ENCODE measurements around the gene FNDC10. TPM values are rescaled to one million over a fixed set of nuclear protein-coding genes. Genes with fewer than 3 reads are reported as not detected.

FNDC10 gene
- total and polyA plus RNA-seq, 9 of the 15 experiments (the other 6 are each of a cell fraction or from before 2014, with no cell fraction given): 0.08 to 6.3 (median 1.6) TPM

DNA sequence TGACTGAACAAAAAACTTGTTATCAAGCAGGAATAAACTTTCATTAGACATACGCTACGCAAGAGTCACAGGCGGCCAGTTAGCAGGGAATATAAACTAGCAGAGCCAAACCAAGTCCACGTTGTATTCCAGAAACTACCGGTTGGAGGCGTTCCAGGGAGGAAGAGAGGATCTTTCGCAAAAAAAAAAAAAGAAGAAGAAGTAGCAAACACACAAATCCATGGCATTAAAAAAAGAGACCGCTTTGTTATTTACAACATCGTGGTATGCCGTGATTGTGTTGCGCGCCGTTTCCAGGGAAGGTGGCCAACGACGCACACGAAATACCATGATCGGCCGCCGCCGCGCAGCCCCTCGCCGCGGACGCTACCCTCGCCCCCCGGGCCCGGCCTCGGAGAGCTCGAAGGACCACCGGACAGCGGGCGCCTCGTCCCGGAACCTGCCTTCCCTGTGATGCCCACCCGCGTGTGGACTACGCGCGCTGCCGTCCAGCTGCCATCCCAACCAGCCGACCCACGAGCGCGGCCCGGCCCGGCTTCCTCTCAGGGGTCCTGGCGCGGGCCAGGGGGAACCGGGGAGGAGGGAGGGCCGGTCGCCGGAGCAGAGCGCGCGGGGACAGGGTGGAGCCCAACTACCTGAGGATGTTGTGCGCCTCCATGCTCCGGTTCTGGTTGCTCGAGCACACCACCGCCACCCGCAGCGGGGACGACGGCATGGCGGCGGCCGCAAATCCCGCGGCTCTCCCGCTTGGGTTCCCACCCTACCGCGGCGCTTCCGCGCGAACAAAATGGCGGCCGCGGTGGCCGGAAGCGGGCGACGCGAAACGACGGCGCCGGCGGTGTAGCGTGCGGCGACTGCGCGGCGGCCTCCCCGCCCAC, 25.9 kb downstream of the FNDC10 start (continued):
- TF ChIP-seq, protein P1, sequence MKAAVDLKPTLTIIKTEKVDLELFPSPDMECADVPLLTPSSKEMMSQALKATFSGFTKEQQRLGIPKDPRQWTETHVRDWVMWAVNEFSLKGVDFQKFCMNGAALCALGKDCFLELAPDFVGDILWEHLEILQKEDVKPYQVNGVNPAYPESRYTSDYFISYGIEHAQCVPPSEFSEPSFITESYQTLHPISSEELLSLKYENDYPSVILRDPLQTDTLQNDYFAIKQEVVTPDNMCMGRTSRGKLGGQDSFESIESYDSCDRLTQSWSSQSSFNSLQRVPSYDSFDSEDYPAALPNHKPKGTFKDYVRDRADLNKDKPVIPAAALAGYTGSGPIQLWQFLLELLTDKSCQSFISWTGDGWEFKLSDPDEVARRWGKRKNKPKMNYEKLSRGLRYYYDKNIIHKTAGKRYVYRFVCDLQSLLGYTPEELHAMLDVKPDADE (conservative IDR thresholded peaks at IDR 0.05; ENCODE audit: control insufficient read depth, low read depth, low read length): peak; percentile 89; the same call in 1 of the 2 replicates
- TF ChIP-seq, protein P2, sequence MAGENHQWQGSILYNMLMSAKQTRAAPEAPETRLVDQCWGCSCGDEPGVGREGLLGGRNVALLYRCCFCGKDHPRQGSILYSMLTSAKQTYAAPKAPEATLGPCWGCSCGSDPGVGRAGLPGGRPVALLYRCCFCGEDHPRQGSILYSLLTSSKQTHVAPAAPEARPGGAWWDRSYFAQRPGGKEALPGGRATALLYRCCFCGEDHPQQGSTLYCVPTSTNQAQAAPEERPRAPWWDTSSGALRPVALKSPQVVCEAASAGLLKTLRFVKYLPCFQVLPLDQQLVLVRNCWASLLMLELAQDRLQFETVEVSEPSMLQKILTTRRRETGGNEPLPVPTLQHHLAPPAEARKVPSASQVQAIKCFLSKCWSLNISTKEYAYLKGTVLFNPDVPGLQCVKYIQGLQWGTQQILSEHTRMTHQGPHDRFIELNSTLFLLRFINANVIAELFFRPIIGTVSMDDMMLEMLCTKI (IDR thresholded peaks at IDR 0.05; ENCODE audit: partially characterized antibody): no peak
- no peak for TF ChIP-seq RNF2 (IDR thresholded peaks at IDR 0.05)
- TF ChIP-seq TEAD1 (CRISPR knock-in tag; IDR thresholded peaks at IDR 0.05): peak in 1 of 2 experiments; percentile 30; a peak in 2 of 4 replicates
- TF ChIP-seq ZKSCAN8 (CRISPR knock-in tag; IDR thresholded peaks at IDR 0.05): no peak
- no peak; the same call in 1 of the 2 replicates for TF ChIP-seq ZNF143 (CRISPR knock-in tag; IDR thresholded peaks at IDR 0.05)
- TF ChIP-seq, protein P3, sequence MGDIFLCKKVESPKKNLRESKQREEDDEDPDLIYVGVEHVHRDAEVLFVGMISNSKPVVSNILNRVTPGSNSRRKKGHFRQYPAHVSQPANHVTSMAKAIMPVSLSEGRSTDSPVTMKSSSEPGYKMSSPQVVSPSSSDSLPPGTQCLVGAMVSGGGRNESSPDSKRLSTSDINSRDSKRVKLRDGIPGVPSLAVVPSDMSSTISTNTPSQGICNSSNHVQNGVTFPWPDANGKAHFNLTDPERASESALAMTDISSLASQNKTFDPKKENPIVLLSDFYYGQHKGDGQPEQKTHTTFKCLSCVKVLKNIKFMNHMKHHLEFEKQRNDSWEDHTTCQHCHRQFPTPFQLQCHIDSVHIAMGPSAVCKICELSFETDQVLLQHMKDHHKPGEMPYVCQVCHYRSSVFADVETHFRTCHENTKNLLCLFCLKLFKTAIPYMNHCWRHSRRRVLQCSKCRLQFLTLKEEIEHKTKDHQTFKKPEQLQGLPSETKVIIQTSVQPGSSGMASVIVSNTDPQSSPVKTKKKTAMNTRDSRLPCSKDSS (IDR thresholded peaks at IDR 0.05; ENCODE audit: low read depth, partially characterized antibody): no peak
- TF ChIP-seq ELF4 (CRISPR knock-in tag; IDR thresholded peaks at IDR 0.05): 0 out of 2 replicates have a peak, but pooled peaks have one; percentile 4
- TF ChIP-seq PPARD (CRISPR knock-in tag; IDR thresholded peaks at IDR 0.05): no peak
- TF ChIP-seq ZNF561 (CRISPR knock-in tag; conservative IDR thresholded peaks at IDR 0.05): no peak
- no peak for TF ChIP-seq ZC3H4 (CRISPR knock-in tag; IDR thresholded peaks at IDR 0.05; ENCODE audit: borderline replicate concordance)
- TF ChIP-seq, protein P4, sequence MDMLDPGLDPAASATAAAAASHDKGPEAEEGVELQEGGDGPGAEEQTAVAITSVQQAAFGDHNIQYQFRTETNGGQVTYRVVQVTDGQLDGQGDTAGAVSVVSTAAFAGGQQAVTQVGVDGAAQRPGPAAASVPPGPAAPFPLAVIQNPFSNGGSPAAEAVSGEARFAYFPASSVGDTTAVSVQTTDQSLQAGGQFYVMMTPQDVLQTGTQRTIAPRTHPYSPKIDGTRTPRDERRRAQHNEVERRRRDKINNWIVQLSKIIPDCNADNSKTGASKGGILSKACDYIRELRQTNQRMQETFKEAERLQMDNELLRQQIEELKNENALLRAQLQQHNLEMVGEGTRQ (CRISPR knock-in tag; IDR thresholded peaks at IDR 0.05): no peak; the same call in 1 of the 2 replicates
- TF ChIP-seq, protein P5, sequence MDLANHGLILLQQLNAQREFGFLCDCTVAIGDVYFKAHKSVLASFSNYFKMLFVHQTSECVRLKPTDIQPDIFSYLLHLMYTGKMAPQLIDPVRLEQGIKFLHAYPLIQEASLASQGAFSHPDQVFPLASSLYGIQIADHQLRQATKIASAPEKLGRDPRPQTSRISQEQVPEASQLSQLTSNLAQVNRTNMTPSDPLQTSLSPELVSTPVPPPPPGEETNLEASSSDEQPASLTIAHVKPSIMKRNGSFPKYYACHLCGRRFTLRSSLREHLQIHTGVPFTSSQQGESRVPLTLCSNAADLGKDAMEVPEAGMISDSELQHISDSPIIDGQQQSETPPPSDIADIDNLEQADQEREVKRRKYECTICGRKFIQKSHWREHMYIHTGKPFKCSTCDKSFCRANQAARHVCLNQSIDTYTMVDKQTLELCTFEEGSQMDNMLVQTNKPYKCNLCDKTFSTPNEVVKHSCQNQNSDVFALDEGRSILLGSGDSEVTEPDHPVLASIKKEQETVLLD (IDR thresholded peaks at IDR 0.05): peak; percentile 10; the same call in 1 of the 2 replicates
- 0 out of 2 replicates have a peak, but pooled peaks have one; percentile 54 for TF ChIP-seq ZNF232 (CRISPR knock-in tag; IDR thresholded peaks at IDR 0.05)
- TF ChIP-seq, protein P6, sequence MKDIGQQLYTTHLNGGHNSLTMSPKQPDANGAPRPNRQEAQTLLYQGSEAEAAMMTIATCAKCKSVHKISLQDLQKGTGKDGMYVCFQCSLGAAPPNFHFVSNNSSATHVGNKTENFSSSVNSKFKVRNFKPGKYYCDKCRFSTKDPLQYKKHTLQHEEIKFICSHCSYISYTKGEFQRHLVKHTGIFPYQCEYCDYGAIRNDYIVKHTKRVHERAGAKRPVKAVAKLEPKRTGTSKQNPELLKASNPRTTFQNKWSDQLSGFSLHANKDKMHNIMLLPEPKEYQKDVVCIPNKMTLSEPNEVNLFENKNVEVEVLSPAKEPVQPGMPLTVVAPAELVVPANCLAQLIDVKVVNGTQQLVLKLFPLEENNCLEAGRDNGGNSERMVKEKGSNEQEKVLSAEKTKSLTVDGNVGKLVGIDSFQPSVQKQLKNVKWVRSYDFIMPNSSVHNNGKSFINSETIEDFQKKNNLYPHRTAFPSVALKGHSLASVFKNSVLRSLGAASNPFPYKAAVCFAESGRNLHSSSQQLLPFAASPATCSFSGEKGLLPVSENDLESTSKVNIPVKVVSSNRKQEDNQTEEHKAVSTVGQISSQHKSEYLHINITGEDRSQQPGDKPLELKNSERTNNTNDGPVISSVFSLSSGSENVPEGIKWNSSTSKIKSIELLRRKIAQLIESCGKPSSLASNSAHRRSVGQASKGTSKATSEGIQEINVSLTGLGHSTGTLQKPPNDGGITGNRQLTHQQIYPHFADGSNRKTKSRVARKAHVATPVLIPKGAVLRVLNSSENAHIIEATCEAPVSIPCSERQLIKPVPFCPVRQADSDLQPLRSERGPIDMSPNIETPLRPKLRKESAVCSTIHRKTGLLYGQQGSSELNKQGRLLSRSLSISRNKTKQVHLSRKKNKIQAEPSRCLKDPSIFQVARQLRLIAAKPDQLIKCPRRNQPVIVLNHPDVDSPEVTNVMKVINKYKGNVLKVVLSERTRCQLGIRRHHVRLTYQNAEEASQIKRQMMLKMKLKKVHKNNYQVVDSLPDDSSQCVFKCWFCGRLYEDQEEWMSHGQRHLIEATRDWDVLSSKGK (CRISPR knock-in tag; IDR thresholded peaks at IDR 0.05): no peak
- TF ChIP-seq BRD9 (IDR thresholded peaks at IDR 0.05; ENCODE audit: low read depth, partially characterized antibody): no peak

Data from K562 (cell line).